Embryonic facial prominence (tissue), 1 donor: ENCODE results near the gene TACC2.
"Not testable (repeated sequence)": the region's sequence is repeated elsewhere in the genome, so short reads cannot be mapped to it uniquely, and the experiment has no call there.

ENCODE experiments used
- DNase-seq: peaks from one replicate; pipeline ENCODE4 v3.0.0-alpha.2; 2016; ENCODE audit errors: extremely low spot score

The TACC2 gene

GRCh38 chr10:122093076-122093475, 104.1 kb downstream of the TACC2 start:
- DNase-seq = no peak

- not testable (repeated sequence) for DNase-seq
These were observed 107.2 kb downstream of the TACC2 start for GRCh38 chr10:122096181-122096580.

- DNase-seq = no peak
These were observed 107.7 kb downstream of the TACC2 start for GRCh38 chr10:122096705-122097104.

GRCh38 chr10:122097935-122098334, 109.0 kb downstream of the TACC2 start:
- DNase-seq = no peak

GRCh38 chr10:122098924-122099323, 110.0 kb downstream of the TACC2 start:
- no peak for DNase-seq

GRCh38 chr10:122099562-122099961, 110.6 kb downstream of the TACC2 start:
- no peak for DNase-seq

- no peak for DNase-seq
These were observed 113.3 kb downstream of the TACC2 start for GRCh38 chr10:122102146-122102868.

- DNase-seq = no peak
These were observed 114.0 kb downstream of the TACC2 start for GRCh38 chr10:122102869-122103525.

- DNase-seq = no peak
These were observed 114.6 kb downstream of the TACC2 start for GRCh38 chr10:122103592-122103991.

- DNase-seq = not testable (repeated sequence)
These were observed 119.8 kb downstream of the TACC2 start for GRCh38 chr10:122108786-122109185.

- no peak for DNase-seq
These were observed 123.2 kb downstream of the TACC2 start for GRCh38 chr10:122112021-122112616.

- DNase-seq = peak; percentile 50
These were observed 123.7 kb downstream of the TACC2 start for GRCh38 chr10:122112625-122113160.

GRCh38 chr10:122113161-122113944, 124.4 kb downstream of the TACC2 start:
- no peak for DNase-seq

- no peak for DNase-seq
These were observed 125.2 kb downstream of the TACC2 start for GRCh38 chr10:122113945-122114747.

GRCh38 chr10:122115874-122116273, 126.9 kb downstream of the TACC2 start:
- no peak for DNase-seq

- no peak for DNase-seq
These were observed 127.4 kb downstream of the TACC2 start for GRCh38 chr10:122116331-122116730.

GRCh38 chr10:122117475-122117874, 128.5 kb downstream of the TACC2 start:
- DNase-seq = no peak

- no peak for DNase-seq
These were observed 131.2 kb downstream of the TACC2 start for GRCh38 chr10:122120008-122120744.

- DNase-seq = no peak
These were observed 132.1 kb downstream of the TACC2 start for GRCh38 chr10:122121059-122121458.

- no peak for DNase-seq
These were observed 133.5 kb downstream of the TACC2 start for GRCh38 chr10:122122493-122122892.
